OCI-LY3 (cell line): ENCODE results near the gene KDM4E.

Experiments
- H2AFZ ChIP-seq: fragments of 200-600, 300-600 bp; shearing (Covaris generic); 2 replicates; pipeline ENCODE4 v1.6.0; 2014; ENCODE audit warnings: antibody characterized with exemption, low read depth, low read length
- H3K27ac ChIP-seq: fragments of 200-600, 300-600 bp; sonication (generic); 2 replicates; pipeline ENCODE4 v1.5.1; 2014; ENCODE audit warnings: mild to moderate bottlenecking, low read length, moderate library complexity, mixed read lengths
- H3K27me3 ChIP-seq: fragments of 200-600, 300-600 bp; sonication (generic); 2 replicates; pipeline ENCODE4 v1.6.1; 2014; ENCODE audit warnings: low read depth, low read length, mixed read lengths
- H3K36me3 ChIP-seq: fragments of 200-600, 300-600 bp; sonication (generic); replicated peaks from 2 replicates; pipeline ENCODE3; 2014; ENCODE audit warnings: low read depth, low read length, mixed read lengths
- H3K4me1 ChIP-seq: fragments of 300-600, 200-600 bp; sonication (generic); 2 replicates; pipeline ENCODE4 v1.6.1; 2014; ENCODE audit warnings: low read length, mixed read lengths
- H3K4me2 ChIP-seq: fragments of 200-600, 300-600 bp; sonication (generic); 2 replicates; pipeline ENCODE4 v1.6.1; 2014; ENCODE audit warnings: low read length, mixed read lengths
- H3K4me3 ChIP-seq: fragments of 300-600, 200-600 bp; sonication (generic); 2 replicates; pipeline ENCODE4 v1.5.1; 2014; ENCODE audit warnings: antibody characterized with exemption, mild to moderate bottlenecking, low read length, moderate library complexity
- H3K79me2 ChIP-seq: fragments of 300-600, 200-600 bp; shearing (Covaris generic); 2 replicates; pipeline ENCODE4 v1.6.1; 2014; ENCODE audit warnings: mild to moderate bottlenecking, low read length, mixed read lengths
- H3K9ac ChIP-seq: fragments of 300-600, 200-600 bp; shearing (Covaris generic); 2 replicates; pipeline ENCODE4 v1.6.0; 2014; ENCODE audit warnings: mild to moderate bottlenecking, low read length, moderate library complexity
- H3K9me3 ChIP-seq: fragments of 200-600, 300-600 bp; shearing (Covaris generic); 2 replicates; pipeline ENCODE4 v1.6.1; 2014; ENCODE audit warnings: low read length, mixed read lengths; ENCODE audit not compliant: insufficient read depth
- H4K20me1 ChIP-seq: fragments of 200-600, 300-600 bp; sonication (generic); 2 replicates; pipeline ENCODE4 v1.6.1; 2016; ENCODE audit warnings: low read length, mixed read lengths; ENCODE audit not compliant: insufficient read depth
- CTCF ChIP-seq: fragments of 200-600, 300-600 bp; sonication (generic); IDR thresholded peaks from 2 replicates; pipeline ENCODE4 v1.5.1; 2014; ENCODE audit warnings: antibody characterized with exemption, low read length, low read depth
- EZH2phosphoT487 ChIP-seq: fragments of 200-600 bp; shearing (Covaris generic); IDR thresholded peaks from 2 replicates; pipeline ENCODE4 v1.6.1; 2018; ENCODE audit warnings: antibody characterized with exemption, mixed run types, low read depth

KDM4E gene

GRCh38 chr11:95067039-95067840 lies 42.2 kb downstream of the KDM4E start:
- Histone ChIP-seq H3K9ac (peak overlapping the region; percentile 71), H4K20me1 (no peaks in the 10 kb centered on the region), H3K4me2 (peak overlapping the region; percentile 91), H3K27me3 (no peaks in the 10 kb centered on the region), H2AFZ (peak overlapping the region; percentile 76), H3K79me2 (peaks cover 18% of the 10 kb centered on the region), H3K27ac (peak overlapping the region; percentile 46), H3K4me1 (peaks cover 12% of the 10 kb centered on the region), H3K4me3 (peak overlapping the region; percentile 99), H3K9me3 (no peaks in the 10 kb centered on the region), H3K36me3 (no peaks in the 10 kb centered on the region)
- TF ChIP-seq EZH2phosphoT487 (no peak), CTCF (peak; percentile 20; the same call in 1 of the 2 replicates)

GRCh38 chr11:95067841-95068219 lies 42.8 kb downstream of the KDM4E start:
- Histone ChIP-seq H3K4me1 (peaks cover 12% of the 10 kb centered on the region), H3K27me3 (no peaks in the 10 kb centered on the region), H3K4me3 (peak overlapping the region; percentile 99), H3K9ac (peak overlapping the region; percentile 71), H3K79me2 (peaks cover 18% of the 10 kb centered on the region), H3K9me3 (no peaks in the 10 kb centered on the region), H3K4me2 (peak overlapping the region; percentile 91), H3K36me3 (no peaks in the 10 kb centered on the region), H3K27ac (peak overlapping the region; percentile 46), H2AFZ (0 out of 2 replicates have a peak overlapping the region, but pooled peaks have one; percentile 63), H4K20me1 (no peaks in the 10 kb centered on the region)
- TF ChIP-seq CTCF: no peak
- no peak for TF ChIP-seq EZH2phosphoT487

GRCh38 chr11:95068549-95068948 lies 43.5 kb downstream of the KDM4E start:
- Histone ChIP-seq H3K9me3 (no peaks in the 10 kb centered on the region), H4K20me1 (no peaks in the 10 kb centered on the region), H3K27ac (peak overlapping the region; percentile 46), H3K36me3 (no peaks in the 10 kb centered on the region), H2AFZ (no peak overlapping the region), H3K4me2 (peak overlapping the region; percentile 91), H3K27me3 (no peaks in the 10 kb centered on the region), H3K4me3 (peak overlapping the region; percentile 99), H3K79me2 (peaks cover 18% of the 10 kb centered on the region), H3K4me1 (peaks cover 12% of the 10 kb centered on the region), H3K9ac (peak overlapping the region; percentile 71)
- TF ChIP-seq CTCF (no peak), EZH2phosphoT487 (no peak)

GRCh38 chr11:95070471-95070870 lies 45.4 kb downstream of the KDM4E start:
- Histone ChIP-seq H3K4me2 (no peak overlapping the region), H2AFZ (no peak overlapping the region), H3K9ac (no peak overlapping the region), H3K36me3 (no peaks in the 10 kb centered on the region), H3K27ac (no peak overlapping the region), H3K9me3 (no peaks in the 10 kb centered on the region), H3K4me1 (peaks cover 12% of the 10 kb centered on the region), H3K4me3 (no peak overlapping the region), H3K79me2 (peaks cover 18% of the 10 kb centered on the region), H3K27me3 (no peaks in the 10 kb centered on the region), H4K20me1 (no peaks in the 10 kb centered on the region)
- no peak for TF ChIP-seq EZH2phosphoT487
- no peak for TF ChIP-seq CTCF
